SK-N-SH treated with all-trans-retinoic acid at 6 μM for 48 hours (cell line): ENCODE measurements around the gene GPHN.

ENCODE experiments used
- ARNTL ChIP-seq: fragments of 450-650 bp; formaldehyde crosslinking; IDR thresholded peaks from 2 replicates; pipeline ENCODE4 v1.5.0; 2020; ENCODE audit warnings: low read depth, mild to moderate bottlenecking, moderate library complexity, borderline replicate concordance
- CSDC2 ChIP-seq: fragments of 250-450 bp; sonication (Bioruptor Pico); IDR thresholded peaks from 2 replicates; pipeline ENCODE4 v1.5.0; 2020; ENCODE audit warnings: mild to moderate bottlenecking, moderate library complexity
- ISL1 ChIP-seq: fragments of 250-450 bp; sonication (Bioruptor Pico); IDR thresholded peaks from 2 replicates; pipeline ENCODE4 v2.1.2; 2022; ENCODE audit warnings: mild to moderate bottlenecking, moderate library complexity
- PPARA ChIP-seq: fragments of 250-450 bp; sonication (Bioruptor Pico); IDR thresholded peaks from 2 replicates; pipeline ENCODE4 v1.5.0; 2020; ENCODE audit warnings: mild to moderate bottlenecking, borderline replicate concordance
- TOX ChIP-seq: fragments of 250-450 bp; sonication (Bioruptor Pico); IDR thresholded peaks from 2 replicates; pipeline ENCODE4 v1.8.0; 2021; ENCODE audit warnings: mild to moderate bottlenecking, moderate library complexity, borderline replicate concordance
- ZFP30 ChIP-seq: fragments of 450-650 bp; formaldehyde crosslinking; IDR thresholded peaks from 2 replicates; pipeline ENCODE4 v1.5.0; 2022; ENCODE audit warnings: mild to moderate bottlenecking, moderate library complexity
- ZNF70 ChIP-seq: fragments of 450-650 bp; formaldehyde crosslinking; IDR thresholded peaks from 2 replicates; pipeline ENCODE4 v1.5.0; 2020; ENCODE audit warnings: mild to moderate bottlenecking, moderate library complexity
- TF ChIP-seq, protein P1 (sequence below): fragments of 250-450 bp; sonication (Bioruptor Pico); IDR thresholded peaks from 2 replicates; pipeline ENCODE4 v1.5.1; 2020; ENCODE audit warnings: low read depth, mild to moderate bottlenecking, moderate library complexity
- TF ChIP-seq, protein P2 (sequence below): fragments of 250-450 bp; sonication (Bioruptor Pico); IDR thresholded peaks from 2 replicates; pipeline ENCODE4 v1.8.0; 2020; ENCODE audit warnings: mild to moderate bottlenecking, moderate library complexity, borderline replicate concordance

DNA sequence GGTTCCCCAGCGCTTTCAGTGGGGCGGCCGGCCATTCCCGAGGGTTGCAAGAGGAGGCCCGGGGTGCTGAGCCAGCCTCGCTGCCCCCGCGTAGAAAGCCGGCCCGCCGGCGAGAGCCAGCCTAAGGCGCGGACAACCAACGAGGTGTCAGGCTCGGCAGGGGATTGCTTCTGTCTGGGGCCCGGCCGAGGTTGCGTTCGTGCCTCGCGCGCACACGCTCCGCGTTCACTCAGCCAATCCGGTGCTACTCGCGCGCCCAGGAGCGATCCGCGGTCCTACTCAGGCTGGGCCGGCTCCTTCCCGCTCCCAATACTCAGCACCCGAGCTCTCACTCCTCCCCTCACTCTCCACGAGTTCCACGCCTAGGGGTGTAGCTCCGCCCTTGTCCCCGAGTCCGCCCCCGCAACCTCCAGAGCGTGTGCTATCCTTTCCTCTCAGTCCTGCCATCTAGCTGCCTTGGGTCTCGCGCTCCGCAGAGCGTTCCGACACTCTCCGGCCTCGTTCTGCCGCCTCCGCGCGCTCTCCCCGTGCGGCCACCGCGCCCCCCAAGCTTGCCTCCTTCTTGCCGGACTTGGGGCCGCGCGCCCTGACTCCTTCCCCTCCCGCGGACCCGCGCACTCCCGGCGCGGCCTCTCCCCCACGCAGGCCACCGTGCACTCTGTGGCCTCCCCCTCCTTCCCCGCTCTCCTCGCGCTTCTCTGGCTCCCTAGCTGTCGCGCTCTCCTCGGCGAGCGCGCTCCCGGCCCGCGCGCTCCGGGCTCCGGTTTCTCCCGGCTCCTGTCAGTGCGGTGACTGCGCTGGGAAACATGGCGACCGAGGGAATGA, at the start of gene GPHN:
- TF ChIP-seq, protein P1, sequence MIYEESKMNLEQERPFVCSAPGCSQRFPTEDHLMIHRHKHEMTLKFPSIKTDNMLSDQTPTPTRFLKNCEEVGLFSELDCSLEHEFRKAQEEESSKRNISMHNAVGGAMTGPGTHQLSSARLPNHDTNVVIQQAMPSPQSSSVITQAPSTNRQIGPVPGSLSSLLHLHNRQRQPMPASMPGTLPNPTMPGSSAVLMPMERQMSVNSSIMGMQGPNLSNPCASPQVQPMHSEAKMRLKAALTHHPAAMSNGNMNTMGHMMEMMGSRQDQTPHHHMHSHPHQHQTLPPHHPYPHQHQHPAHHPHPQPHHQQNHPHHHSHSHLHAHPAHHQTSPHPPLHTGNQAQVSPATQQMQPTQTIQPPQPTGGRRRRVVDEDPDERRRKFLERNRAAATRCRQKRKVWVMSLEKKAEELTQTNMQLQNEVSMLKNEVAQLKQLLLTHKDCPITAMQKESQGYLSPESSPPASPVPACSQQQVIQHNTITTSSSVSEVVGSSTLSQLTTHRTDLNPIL (CRISPR knock-in tag), result no peak
- TF ChIP-seq PPARA (CRISPR knock-in tag) (no peak), TOX (CRISPR knock-in tag) (no peak), ISL1 (CRISPR knock-in tag) (no peak), CSDC2 (CRISPR knock-in tag) (no peak), ZFP30 (CRISPR knock-in tag) (no peak), ZNF70 (CRISPR knock-in tag) (no peak), ARNTL (CRISPR knock-in tag) (no peak)
- TF ChIP-seq, protein P2, sequence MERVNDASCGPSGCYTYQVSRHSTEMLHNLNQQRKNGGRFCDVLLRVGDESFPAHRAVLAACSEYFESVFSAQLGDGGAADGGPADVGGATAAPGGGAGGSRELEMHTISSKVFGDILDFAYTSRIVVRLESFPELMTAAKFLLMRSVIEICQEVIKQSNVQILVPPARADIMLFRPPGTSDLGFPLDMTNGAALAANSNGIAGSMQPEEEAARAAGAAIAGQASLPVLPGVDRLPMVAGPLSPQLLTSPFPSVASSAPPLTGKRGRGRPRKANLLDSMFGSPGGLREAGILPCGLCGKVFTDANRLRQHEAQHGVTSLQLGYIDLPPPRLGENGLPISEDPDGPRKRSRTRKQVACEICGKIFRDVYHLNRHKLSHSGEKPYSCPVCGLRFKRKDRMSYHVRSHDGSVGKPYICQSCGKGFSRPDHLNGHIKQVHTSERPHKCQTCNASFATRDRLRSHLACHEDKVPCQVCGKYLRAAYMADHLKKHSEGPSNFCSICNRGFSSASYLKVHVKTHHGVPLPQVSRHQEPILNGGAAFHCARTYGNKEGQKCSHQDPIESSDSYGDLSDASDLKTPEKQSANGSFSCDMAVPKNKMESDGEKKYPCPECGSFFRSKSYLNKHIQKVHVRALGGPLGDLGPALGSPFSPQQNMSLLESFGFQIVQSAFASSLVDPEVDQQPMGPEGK (CRISPR knock-in tag), result no peak
